ENCODE results near the gene NUDT3.

GRCh38 chr6:34323300-34323699 lies 69.2 kb downstream of the NUDT3 start:
- no peak for TF ChIP-seq CTCF (IDR thresholded peaks at IDR 0.05; ENCODE audit: insufficient read depth, low read depth, low read length)
- no peak for TF ChIP-seq EZH2 (IDR thresholded peaks at IDR 0.05; ENCODE audit: insufficient read depth, low read length)

All from astrocyte (in vitro differentiated cells and primary cell).